Tibial artery (tissue), 4 donors: ENCODE data around the gene ATAD3B.

Source experiments
- DNase-seq, 2 donors: peaks; one replicate each; pipeline ENCODE4 v3.0.0-alpha.2; 2019
- H3K27ac ChIP-seq, 2 donors: fragments of 200-600 bp; sonication (generic) in 1 of 2; 1 replicate in 1 of 2; 2 replicates in 1 of 2; pipeline ENCODE4 v1.5.1; 2018 to 2019; ENCODE audit warnings: mild to moderate bottlenecking in 1 of 2
- H3K27me3 ChIP-seq, 2 donors: fragments of 200-600 bp; sonication (generic) in 1 of 2; one replicate each; pipeline versions ENCODE4 v1.5.1 to v1.6.0; 2016 to 2019
- H3K36me3 ChIP-seq, 3 donors: fragments of 200-600 bp; sonication (generic) in 2 of 3; one replicate each; pipeline ENCODE4 v1.5.1; 2016 to 2019; ENCODE audit warnings: mild to moderate bottlenecking in 2 of 3
- H3K4me1 ChIP-seq, 4 donors: fragments of 200-600 bp; sonication (generic) in 2 of 4; 1 replicate in 3 of 4; 2 replicates in 1 of 4; pipeline ENCODE4 v1.5.1; 2016 to 2019
- H3K4me3 ChIP-seq, 2 donors: fragments of 200-600 bp; sonication (generic) in 1 of 2; 1 replicate in 1 of 2; 2 replicates in 1 of 2; pipeline ENCODE4 v1.5.1; 2018 to 2019; ENCODE audit warnings: mild to moderate bottlenecking in 2 of 2
- H3K9me3 ChIP-seq, 3 donors: fragments of 200-600 bp; sonication (generic) in 1 of 3; one replicate each; pipeline ENCODE4 v1.5.1; 2016 to 2019
- intact Hi-C: fragments of 100-400 bp; cut with DNase I; formaldehyde crosslinking; loops from one replicate; pipeline ENCODE4 v1.15.0; 2023; ENCODE audit warnings: low total_unique reads
- TF ChIP-seq, protein P1 (sequence below), 2 experiments: fragments of 200-600 bp in 1 of 2; fragments of 450-650 bp in 1 of 2; IDR thresholded peaks; one replicate each; pipeline ENCODE4 v1.5.1; 2017 to 2019; ENCODE audit warnings: antibody characterized with exemption in 2 of 2, mild to moderate bottlenecking in 1 of 2, moderate library complexity in 1 of 2

ATAD3B gene

GRCh38 chr1:1537626-1538250 is 66.2 kb downstream of the ATAD3B start:
- DNase-seq, result no peak
- Histone ChIP-seq H3K4me3 (no peak overlapping the region), H3K9me3 (no peaks in the 10 kb centered on the region), H3K36me3 (peaks cover 0 to 42% (median 19%) of the 10 kb centered on the region in 3 donors), H3K4me1 (peaks cover 0 to 26% (median 15%) of the 10 kb centered on the region in 4 donors), H3K27ac (no peak overlapping the region), H3K27me3 (no peaks in the 10 kb centered on the region)
- intact Hi-C loops, result no loop called here
- TF ChIP-seq, protein P1, sequence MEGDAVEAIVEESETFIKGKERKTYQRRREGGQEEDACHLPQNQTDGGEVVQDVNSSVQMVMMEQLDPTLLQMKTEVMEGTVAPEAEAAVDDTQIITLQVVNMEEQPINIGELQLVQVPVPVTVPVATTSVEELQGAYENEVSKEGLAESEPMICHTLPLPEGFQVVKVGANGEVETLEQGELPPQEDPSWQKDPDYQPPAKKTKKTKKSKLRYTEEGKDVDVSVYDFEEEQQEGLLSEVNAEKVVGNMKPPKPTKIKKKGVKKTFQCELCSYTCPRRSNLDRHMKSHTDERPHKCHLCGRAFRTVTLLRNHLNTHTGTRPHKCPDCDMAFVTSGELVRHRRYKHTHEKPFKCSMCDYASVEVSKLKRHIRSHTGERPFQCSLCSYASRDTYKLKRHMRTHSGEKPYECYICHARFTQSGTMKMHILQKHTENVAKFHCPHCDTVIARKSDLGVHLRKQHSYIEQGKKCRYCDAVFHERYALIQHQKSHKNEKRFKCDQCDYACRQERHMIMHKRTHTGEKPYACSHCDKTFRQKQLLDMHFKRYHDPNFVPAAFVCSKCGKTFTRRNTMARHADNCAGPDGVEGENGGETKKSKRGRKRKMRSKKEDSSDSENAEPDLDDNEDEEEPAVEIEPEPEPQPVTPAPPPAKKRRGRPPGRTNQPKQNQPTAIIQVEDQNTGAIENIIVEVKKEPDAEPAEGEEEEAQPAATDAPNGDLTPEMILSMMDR (IDR thresholded peaks at IDR 0.05), result no peak

GRCh38 chr1:1538334-1538733 is 66.8 kb downstream of the ATAD3B start:
- no peak overlapping the region for H3K4me3 ChIP-seq
- peaks cover 0 to 47% (median 22%) of the 10 kb centered on the region in 3 donors for H3K36me3 ChIP-seq
- peaks cover 0 to 24% (median 17%) of the 10 kb centered on the region in 4 donors for H3K4me1 ChIP-seq
- TF ChIP-seq, protein P1 (IDR thresholded peaks at IDR 0.05), result no peak
- intact Hi-C loops, result no loop called here
- H3K27me3 ChIP-seq, result no peaks in the 10 kb centered on the region
- H3K9me3 ChIP-seq, result no peaks in the 10 kb centered on the region
- no peak overlapping the region for H3K27ac ChIP-seq
- DNase-seq, result no peak

DNA sequence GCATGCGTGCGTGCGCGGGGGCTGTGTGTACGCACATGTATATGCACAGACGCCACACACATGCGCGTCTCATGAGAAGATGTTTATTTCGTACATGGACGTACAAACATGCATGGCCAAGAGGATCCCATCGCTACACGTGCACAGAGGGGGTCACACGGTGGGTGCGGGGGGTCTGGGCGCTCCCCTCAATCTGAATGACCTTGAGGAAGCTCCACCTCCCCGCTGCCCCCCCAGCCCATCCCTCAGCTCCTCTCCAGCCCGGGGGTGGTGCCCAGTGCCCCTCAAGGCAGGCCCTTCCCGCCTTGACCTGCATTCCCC is 67.4 kb downstream of the ATAD3B start:
- H3K4me3 ChIP-seq, result peak overlapping the region; percentile 62 to 77
- TF ChIP-seq, protein P1 (IDR thresholded peaks at IDR 0.05), result no peak

DNA sequence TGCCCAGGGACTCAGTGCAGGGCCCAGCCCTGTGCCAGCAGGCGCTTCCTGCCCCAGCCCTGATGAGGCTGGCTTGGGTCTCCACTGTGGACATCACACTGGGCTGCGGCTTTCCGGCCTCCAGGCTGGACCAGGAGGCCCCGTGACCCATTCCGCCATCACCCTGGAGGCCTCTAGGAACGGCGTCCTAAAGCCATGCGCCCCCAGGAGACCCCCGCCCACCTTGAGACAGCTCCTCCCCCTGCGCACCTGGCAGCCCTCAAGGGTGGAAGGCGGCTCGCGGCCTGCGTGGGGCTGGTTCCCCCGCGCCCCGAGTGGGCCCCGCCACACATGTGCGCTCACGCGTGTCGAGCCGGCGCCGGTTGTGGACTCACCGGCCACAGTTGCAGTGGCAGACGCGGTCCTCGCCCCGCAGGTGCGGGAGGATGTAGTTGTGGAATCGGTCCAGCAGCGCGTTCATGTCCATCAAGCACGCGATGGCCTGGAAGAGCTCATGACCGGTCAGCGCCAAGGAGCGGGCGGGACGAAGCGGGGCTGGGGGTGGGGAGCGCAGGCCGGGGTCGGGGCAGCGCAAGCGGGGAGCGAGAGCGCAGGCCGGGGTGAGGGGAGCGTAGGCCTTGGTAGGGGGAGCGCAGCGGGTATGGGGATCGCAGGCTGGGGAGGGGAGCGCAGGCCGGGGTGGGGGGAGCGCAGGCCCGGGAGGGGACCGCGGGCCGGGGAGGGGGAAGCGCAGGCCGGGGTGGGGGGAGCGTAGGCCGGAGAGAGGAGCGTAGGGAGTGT is 67.9 kb downstream of the ATAD3B start:
- Histone ChIP-seq H3K36me3 (peaks cover 0 to 47% (median 27%) of the 10 kb centered on the region in 3 donors), H3K27me3 (no peaks in the 10 kb centered on the region), H3K9me3 (no peaks in the 10 kb centered on the region), H3K4me1 (peaks cover 0 to 27% (median 14%) of the 10 kb centered on the region in 4 donors), H3K4me3 (peak overlapping the region; percentile 62 to 77), H3K27ac (peak overlapping the region; percentile 59 to 78)
- intact Hi-C loops, result no loop called here
- DNase-seq, result no peak
- TF ChIP-seq, protein P1 (IDR thresholded peaks at IDR 0.05), result no peak

More for the DNA sequence above, 67.4 kb downstream of the ATAD3B start:
- intact Hi-C loops, result no loop called here
- peaks cover 0 to 50% (median 27%) of the 10 kb centered on the region in 3 donors for H3K36me3 ChIP-seq
- H3K4me1 ChIP-seq, result peaks cover 0 to 27% (median 14%) of the 10 kb centered on the region in 4 donors
- no peaks in the 10 kb centered on the region for H3K9me3 ChIP-seq
- no peak for DNase-seq
- H3K27me3 ChIP-seq, result no peaks in the 10 kb centered on the region
- peak overlapping the region; percentile 59 to 78 for H3K27ac ChIP-seq

GRCh38 chr1:1540090-1540817 is 68.7 kb downstream of the ATAD3B start, which contains the start of gene TMEM240:
TSS of gene TMEM240 (minus strand) at chr1:1540624. CDS start at chr1:1540346, 278 bp downstream.
- DNase-seq, result peak; percentile 67 to 89
- intact Hi-C loops, result no loop called here
- H3K36me3 ChIP-seq, result peaks cover 0 to 39% (median 25%) of the 10 kb centered on the region in 3 donors
- peak within 1 kb of the TSS; percentile 59 to 78 for H3K27ac ChIP-seq
- H3K4me1 ChIP-seq, result peaks cover 0 to 27% (median 14%) of the 10 kb centered on the region in 4 donors
- TF ChIP-seq, protein P1 (IDR thresholded peaks at IDR 0.05), result no peak
- H3K4me3 ChIP-seq, result peak within 1 kb of the TSS; percentile 62 to 77
- no peaks in the 10 kb centered on the region for H3K27me3 ChIP-seq
- no peaks in the 10 kb centered on the region for H3K9me3 ChIP-seq
